Ovary (tissue), 9 donors: Measurements from ENCODE around the gene THSD4. TPM values are rescaled to one million over a fixed set of nuclear protein-coding genes. Genes with fewer than 3 reads are reported as not detected.

ENCODE experiments used
- DNase-seq, 5 donors: peaks; one replicate each; pipeline ENCODE4 v3.0.0-alpha.2; 2019 to 2020
- H3K27ac ChIP-seq, 2 donors: fragments of 200-600 bp; one replicate each; pipeline versions ENCODE4 v1.5.1 to v1.8.0; 2019 to 2022
- H3K27me3 ChIP-seq: fragments of 200-600 bp; one replicate; pipeline ENCODE4 v1.8.0; 2022
- H3K36me3 ChIP-seq: fragments of 200-600 bp; sonication (generic); one replicate; pipeline ENCODE4 v1.5.1; 2019
- H3K4me1 ChIP-seq: one replicate; pipeline ENCODE4 v1.8.1; 2013; ENCODE audit warnings: mild to moderate bottlenecking, moderate library complexity; ENCODE audit not compliant: insufficient read depth
- H3K4me3 ChIP-seq: fragments of 200-600 bp; sonication (generic); one replicate; pipeline ENCODE4 v1.5.1; 2017
- H3K9me3 ChIP-seq, 2 donors: fragments of 200-600 bp in 1 of 2; sonication (generic) in 1 of 2; one replicate each; pipeline versions ENCODE4 v1.5.1 to v1.8.1; 2013 to 2019; ENCODE audit warnings: mild to moderate bottlenecking in 1 of 2, moderate library complexity in 1 of 2
- CTCF ChIP-seq, 3 donors: fragments of 450-650 bp in 2 of 3; fragments of 200-600 bp in 1 of 3; IDR thresholded peaks; one replicate each; pipeline versions ENCODE4 v1.5.1 to v1.8.0; 2016 to 2022; ENCODE audit warnings: antibody characterized with exemption in 3 of 3, mild to moderate bottlenecking in 1 of 3
- EP300 ChIP-seq: sonication (generic); formaldehyde crosslinking; IDR thresholded peaks from one replicate; pipeline ENCODE4 v1.6.1; 2017; ENCODE audit warnings: antibody characterized with exemption
- POLR2A ChIP-seq: fragments of 450-650 bp; IDR thresholded peaks from one replicate; pipeline ENCODE4 v1.6.1; 2017; ENCODE audit warnings: antibody characterized with exemption, mild to moderate bottlenecking, moderate library complexity
- WGBS, 3 donors: extraction: QIAGEN DNeasy Blood & Tissue Kit in 1 of 3; methylation state at CpG; one replicate each; pipeline versions ENCODE4 v1.1.5 to v1.1.7; 2013 to 2017; 5-methylcytosine and 5-hydroxymethylcytosine counted together
- intact Hi-C, 4 donors: fragments of 100-400 bp; cut with DNase I; formaldehyde crosslinking; loops; one replicate each; pipeline versions ENCODE4 v1.11.0 to v1.15.1; 2022 to 2023
- polyA plus RNA-seq, 2 donors: library from polyadenylated mRNA; stranded (reverse); fragments of 200-250 nt in 1 of 2; fragments of 350-450 nt in 1 of 2; fragmentation: Illumina TruSeq in 1 of 2; extraction: RNeasy Lipid Tissue Mini Kit (QIAGEN cat#74804) in 1 of 2; gene quantifications; one replicate each; pipeline ENCODE4 v1.2.3, GENCODE V29; 2013 to 2014
- total RNA-seq, 7 donors: library from RNA; depleted of rRNA in 2 of 7; stranded (reverse); fragments of >200 nt in 2 of 7; fragmentation: NEBNext Ultra II Directional in 3 of 7; extraction: Animal tissue kit (Norgen Biotek cat#: 25700) in 3 of 7; gene quantifications; one replicate each; pipeline versions ENCODE4 v1.1.0 to v1.2.4, GENCODE V29; 2016 to 2023
- donor health status: DM: no; HTN: no; CAD: no; lungs with moderate emphysema.
- donor health status: DM: no; HTN: no; CAD: no.
- donor health status: Bipolar disorder and iron deficiency.
- donor health status: DM: yes; HTN: yes; CAD: no.
- donor health status: DM: no; HTN: no; CAD: no.
- donor health status: DM: yes; HTN: yes; CAD: no.

THSD4 gene
- total and polyA plus RNA-seq, 9 donors = 3.2 to 53.4 (median 13.5) TPM

- H3K9me3 ChIP-seq = no peaks in the 10 kb centered on the region
- 70 to 71% (median 70%) methylated on average over 6 of the region's 6 CpGs for WGBS, 3 donors
- no peak for TF ChIP-seq CTCF (IDR thresholded peaks at IDR 0.05)
- TF ChIP-seq EP300 = no peak
- TF ChIP-seq POLR2A = no peak
- DNase-seq = no peak
- H3K4me1 ChIP-seq = no peaks in the 10 kb centered on the region
- intact Hi-C loops = loop anchor here in 1 of 4 donors (10.0 kb wide), 1 partner anchor 340 kb away; no protein-coding TSS in a partner anchor
- H3K27me3 ChIP-seq = no peaks in the 10 kb centered on the region
- H3K4me3 ChIP-seq = no peak overlapping the region
- no peak overlapping the region for H3K27ac ChIP-seq
- no peaks in the 10 kb centered on the region for H3K36me3 ChIP-seq
Measured at GRCh38 chr15:71804695-71805470, 689.6 kb downstream of the THSD4 start.

GRCh38 chr15:71806452-71806931 lies 691.2 kb downstream of the THSD4 start:
- H3K27me3 ChIP-seq = no peaks in the 10 kb centered on the region
- H3K9me3 ChIP-seq = no peaks in the 10 kb centered on the region
- no peak overlapping the region for H3K27ac ChIP-seq
- no peaks in the 10 kb centered on the region for H3K36me3 ChIP-seq
- no peaks in the 10 kb centered on the region for H3K4me1 ChIP-seq
- 37 to 49% (median 40%) methylated on average over 7 of the region's 7 CpGs for WGBS, 3 donors
- DNase-seq = peak in 1 of 5 donors; percentile 44
- TF ChIP-seq EP300 (no peak), CTCF (IDR thresholded peaks at IDR 0.05) (no peak), POLR2A (no peak)
- intact Hi-C loops = loop anchor here in 1 of 4 donors (10.0 kb wide), 1 partner anchor 342 kb away; no protein-coding TSS in a partner anchor
- H3K4me3 ChIP-seq = no peak overlapping the region

GRCh38 chr15:71807125-71807629 lies 691.9 kb downstream of the THSD4 start:
- DNase-seq = no peak
- Histone ChIP-seq H3K4me1 (no peaks in the 10 kb centered on the region), H3K9me3 (no peaks in the 10 kb centered on the region), H3K27ac (no peak overlapping the region), H3K4me3 (no peak overlapping the region), H3K27me3 (no peaks in the 10 kb centered on the region), H3K36me3 (no peaks in the 10 kb centered on the region)
- WGBS, 3 donors = 74 to 82% (median 82%) methylated on average over 15 of the region's 15 CpGs
- intact Hi-C loops = loop anchor here in 1 of 4 donors (10.0 kb wide), 1 partner anchor 342 kb away; no protein-coding TSS in a partner anchor
- TF ChIP-seq POLR2A (no peak), EP300 (no peak), CTCF (IDR thresholded peaks at IDR 0.05) (no peak)

GRCh38 chr15:71807691-71808091 lies 692.4 kb downstream of the THSD4 start:
- 21 to 31% (median 23%) methylated on average over 4 of the region's 4 CpGs for WGBS, 3 donors
- Histone ChIP-seq H3K4me3 (no peak overlapping the region), H3K36me3 (no peaks in the 10 kb centered on the region), H3K27me3 (no peaks in the 10 kb centered on the region), H3K9me3 (no peaks in the 10 kb centered on the region), H3K27ac (no peak overlapping the region), H3K4me1 (no peaks in the 10 kb centered on the region)
- intact Hi-C loops = loop anchor here in 1 of 4 donors (10.0 kb wide), 1 partner anchor 343 kb away; no protein-coding TSS in a partner anchor
- DNase-seq = no peak
- TF ChIP-seq POLR2A (no peak), CTCF (IDR thresholded peaks at IDR 0.05) (no peak), EP300 (no peak)
